ENCODE data around the gene OTX2.

DNA sequence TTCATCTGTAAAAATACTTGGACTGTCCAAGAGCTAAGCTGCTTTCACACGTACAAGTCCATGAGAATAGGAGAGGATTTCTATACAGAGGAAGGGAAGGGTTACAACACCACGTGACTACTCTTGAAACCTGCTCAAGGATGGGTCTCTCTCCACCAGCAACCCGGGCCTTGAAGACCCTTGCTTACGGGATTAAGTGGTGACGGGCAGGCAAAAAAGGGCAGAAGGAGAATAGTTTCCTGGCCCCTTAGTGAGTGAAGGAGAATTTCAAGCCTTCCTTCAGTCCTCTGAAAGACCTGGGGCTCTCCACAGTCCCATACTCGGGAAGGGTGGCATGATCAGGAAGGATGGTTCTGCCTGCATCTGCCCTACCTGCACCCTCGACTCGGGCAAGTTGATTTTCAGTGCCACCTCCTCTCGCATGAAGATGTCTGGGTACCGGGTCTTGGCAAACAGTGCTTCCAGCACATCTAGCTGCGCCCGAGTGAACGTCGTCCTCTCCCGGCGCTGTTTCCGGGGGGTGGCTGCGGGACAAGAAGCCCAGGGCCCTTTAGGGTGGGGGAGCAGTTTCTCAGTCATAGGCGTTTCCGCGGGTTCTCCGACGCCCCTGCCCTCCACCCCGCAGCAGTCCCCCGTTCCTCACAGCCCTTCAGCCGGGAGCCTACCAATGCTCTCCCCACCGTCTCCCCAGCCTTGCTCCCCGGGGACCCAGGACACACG is 6.3 kb downstream of the OTX2 start:
- TF ChIP-seq POLR2AphosphoS5 (IDR thresholded peaks at IDR 0.05; ENCODE audit: low read depth, low read length) (no peak), TAF1 (IDR thresholded peaks at IDR 0.05; ENCODE audit: borderline replicate concordance, insufficient read depth, low read length) (no peak), SIN3A (IDR thresholded peaks at IDR 0.05; ENCODE audit: borderline replicate concordance, insufficient read depth, low read length) (no peak)

Measured in PFSK-1 (cell line).